Esophagus squamous epithelium (tissue), 4 donors: ENCODE results near the gene ADORA2B.

ENCODE experiments used
- CTCF ChIP-seq, 6 experiments: fragments of 450-650 bp in 4 of 6; fragments of 200-600 bp in 2 of 6; sonication (generic) in 2 of 6; IDR thresholded peaks; one replicate each; pipeline ENCODE4 v1.5.1; 2016 to 2019; ENCODE audit warnings: antibody characterized with exemption in 6 of 6, mild to moderate bottlenecking in 4 of 6, moderate library complexity in 4 of 6
- POLR2A ChIP-seq, 4 donors: fragments of 450-650 bp; IDR thresholded peaks; one replicate each; pipeline ENCODE4 v1.6.1; 2017; ENCODE audit warnings: antibody characterized with exemption in 4 of 4, mild to moderate bottlenecking in 4 of 4, moderate library complexity in 3 of 4

GRCh38 chr17:15972497-15972951 lies 27.6 kb downstream of the ADORA2B start:
- TF ChIP-seq CTCF (IDR thresholded peaks at IDR 0.05) (no peak), POLR2A (IDR thresholded peaks at IDR 0.05) (no peak)
